GM23338 (cell line): ENCODE data around the gene TNNI3K. TPM values are rescaled to one million over a fixed set of nuclear protein-coding genes. Genes with fewer than 3 reads are reported as not detected.

ENCODE experiments used
- ATAC-seq: fragments of 200-7000 bp; cut with Tn5 transposase; 3 replicates; pipeline ENCODE4 v1.9.1; 2020
- DNase-seq: peaks from one replicate; pipeline ENCODE4 v3.0.0-alpha.2; 2015; ENCODE audit warnings: low spot score
- H2AFZ ChIP-seq: fragments of 200-600 bp; sonication (generic); 2 replicates; pipeline ENCODE4 v1.8.0; 2016; ENCODE audit warnings: antibody characterized with exemption, mild to moderate bottlenecking, moderate library complexity
- H3F3A ChIP-seq: fragments of 200-600 bp; sonication (generic); replicated peaks from 2 replicates; pipeline ENCODE4 v1.8.0; 2017; ENCODE audit warnings: antibody characterized with exemption, mixed run types, low read depth
- H3K27ac ChIP-seq: fragments of 200-600 bp; sonication (generic); 2 replicates; pipeline ENCODE4 v1.6.1; 2016; ENCODE audit warnings: low read depth
- H3K27me3 ChIP-seq: fragments of 200-600 bp; sonication (generic); 2 replicates; pipeline ENCODE4 v1.8.0; 2016; ENCODE audit warnings: mild to moderate bottlenecking, mixed run types, moderate library complexity; ENCODE audit not compliant: insufficient read depth
- H3K36me3 ChIP-seq: fragments of 200-600 bp; sonication (generic); 2 replicates; pipeline ENCODE4 v1.8.0; 2016; ENCODE audit warnings: mild to moderate bottlenecking; ENCODE audit not compliant: insufficient read depth
- H3K4me1 ChIP-seq: fragments of 200-600 bp; sonication (generic); 2 replicates; pipeline ENCODE4 v1.8.0; 2016; ENCODE audit warnings: mild to moderate bottlenecking, moderate library complexity; ENCODE audit not compliant: insufficient read depth
- H3K4me2 ChIP-seq: fragments of 200-600 bp; sonication (generic); 2 replicates; pipeline ENCODE4 v1.7.1; 2017; ENCODE audit warnings: mixed run types
- H3K4me3 ChIP-seq: fragments of 200-600 bp; sonication (generic); 2 replicates; pipeline ENCODE4 v1.6.1; 2016; ENCODE audit warnings: mixed run types
- H3K79me2 ChIP-seq: fragments of 200-600 bp; sonication (generic); replicated peaks from 2 replicates; pipeline ENCODE4 v1.8.0; 2017; ENCODE audit warnings: mild to moderate bottlenecking; ENCODE audit not compliant: insufficient read depth
- H3K9me2 ChIP-seq: fragments of 200-600 bp; sonication (generic); 2 replicates; pipeline ENCODE4 v1.8.0; 2017; ENCODE audit not compliant: insufficient read depth
- H4K20me1 ChIP-seq: fragments of 200-600 bp; sonication (generic); replicated peaks from 2 replicates; pipeline ENCODE4 v1.8.0; 2017; ENCODE audit warnings: mild to moderate bottlenecking; ENCODE audit not compliant: insufficient read depth
- H3K27ac Mint-ChIP-seq: 2 replicates; pipeline ENCODE4 v1.8.0; 2020; ENCODE audit warnings: inconsistent platforms, mild to moderate bottlenecking, moderate library complexity, mixed read lengths
- H3K27me3 Mint-ChIP-seq: 3 replicates; pipeline ENCODE4 v1.8.0; 2022; ENCODE audit warnings: low read depth, mild to moderate bottlenecking, moderate library complexity, mixed read lengths, inconsistent platforms; ENCODE audit not compliant: insufficient read depth, poor library complexity
- H3K36me3 Mint-ChIP-seq: 3 replicates; pipeline ENCODE4 v1.8.0; 2021; ENCODE audit warnings: low read depth, mild to moderate bottlenecking, inconsistent platforms, moderate library complexity, mixed read lengths
- H3K4me1 Mint-ChIP-seq: 3 replicates; pipeline ENCODE4 v1.8.0; 2020; ENCODE audit warnings: mild to moderate bottlenecking, inconsistent platforms, mixed read lengths
- H3K4me3 Mint-ChIP-seq: 3 replicates; pipeline ENCODE4 v1.8.0; 2021; ENCODE audit warnings: moderate library complexity, mild to moderate bottlenecking, inconsistent platforms, mixed read lengths
- H3K9me3 Mint-ChIP-seq: 3 replicates; pipeline ENCODE4 v1.8.0; 2020; ENCODE audit warnings: moderate library complexity, mild to moderate bottlenecking, inconsistent platforms, mixed read lengths
- CREB1 ChIP-seq: fragments of 250-450 bp; sonication (Bioruptor Pico); IDR thresholded peaks from 2 replicates; pipeline ENCODE4 v1.5.0; 2020; ENCODE audit warnings: low read depth, mild to moderate bottlenecking, moderate library complexity
- EZH2 ChIP-seq: fragments of 200-600 bp; sonication (generic); IDR thresholded peaks from one replicate; pipeline ENCODE4 v1.8.0; 2017; ENCODE audit warnings: antibody characterized with exemption, mild to moderate bottlenecking, low read depth; ENCODE audit not compliant: unreplicated experiment
- JUNB ChIP-seq: IDR thresholded peaks from one replicate; pipeline ENCODE4 v1.6.1; 2016; ENCODE audit warnings: antibody characterized with exemption; ENCODE audit not compliant: unreplicated experiment
- NANOG ChIP-seq: IDR thresholded peaks from 2 replicates; pipeline ENCODE4 v1.6.1; 2016; ENCODE audit warnings: antibody characterized with exemption, borderline replicate concordance
- POLR2AphosphoS5 ChIP-seq: IDR thresholded peaks from 2 replicates; pipeline ENCODE4 v1.6.1; 2016; ENCODE audit warnings: antibody characterized with exemption, low read depth
- STAT1 ChIP-seq: IDR thresholded peaks from one replicate; pipeline ENCODE4 v1.6.1; 2016; ENCODE audit warnings: antibody characterized with exemption; ENCODE audit not compliant: unreplicated experiment
- ZNF114 ChIP-seq: fragments of 250-450 bp; sonication (Bioruptor Pico); IDR thresholded peaks from 2 replicates; pipeline ENCODE4 v1.5.0; 2020; ENCODE audit warnings: mild to moderate bottlenecking, moderate library complexity
- polyA plus RNA-seq: library from polyadenylated mRNA; unstranded; fragments of >200 nt; fragmentation: Nextera tagmentation; extraction: Ambion mirVana; gene quantifications from 2 replicates; pipeline ENCODE4 v1.2.1, GENCODE V29; 2016
- total RNA-seq: library from RNA; depleted of rRNA; stranded (reverse); fragments of >200 nt; shearing (Covaris generic); gene quantifications from 2 replicates; pipeline ENCODE4 v1.2.3, GENCODE V29; 2014
- TF ChIP-seq, protein P1 (sequence below), 2 experiments: fragments of 200-600 bp in 1 of 2; sonication (generic) in 1 of 2; conservative IDR thresholded peaks; 2 replicates each; pipeline versions ENCODE4 v1.5.1 to v1.6.1; 2016 to 2017; ENCODE audit warnings: antibody characterized with exemption in 2 of 2, low read depth in 2 of 2, mild to moderate bottlenecking in 2 of 2, moderate library complexity in 1 of 2
- TF ChIP-seq, protein P2 (sequence below): IDR thresholded peaks from one replicate; pipeline ENCODE4 v1.6.1; 2018; ENCODE audit warnings: antibody characterized with exemption; ENCODE audit not compliant: unreplicated experiment
- TF ChIP-seq, protein P3 (sequence below): fragments of 250-450 bp; sonication (Bioruptor Pico); IDR thresholded peaks from 2 replicates; pipeline ENCODE4 v1.5.0; 2020; ENCODE audit warnings: mild to moderate bottlenecking, moderate library complexity

Gene TNNI3K
- total and polyA plus RNA-seq, 2 experiments from 2014 or later, result not detected

DNA sequence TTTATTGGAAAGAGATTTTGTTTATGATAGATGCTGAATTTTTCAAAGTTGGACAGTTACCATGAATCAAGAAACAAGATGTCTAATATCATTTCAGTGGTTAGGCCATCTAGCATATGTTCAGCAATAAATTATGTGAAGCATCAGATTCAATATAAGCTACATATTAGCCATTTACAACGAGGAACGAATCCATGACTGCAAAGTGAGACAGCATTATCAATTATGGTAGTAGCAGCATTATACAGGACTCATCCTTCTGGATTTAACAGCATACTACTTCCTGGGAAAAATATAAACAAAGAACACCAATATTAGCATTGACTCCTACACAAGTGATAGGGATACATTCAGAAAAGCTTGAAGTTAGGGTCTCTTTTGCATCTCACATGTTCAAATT, 218.1 kb downstream of the TNNI3K start (continued):
- TF ChIP-seq, protein P1, sequence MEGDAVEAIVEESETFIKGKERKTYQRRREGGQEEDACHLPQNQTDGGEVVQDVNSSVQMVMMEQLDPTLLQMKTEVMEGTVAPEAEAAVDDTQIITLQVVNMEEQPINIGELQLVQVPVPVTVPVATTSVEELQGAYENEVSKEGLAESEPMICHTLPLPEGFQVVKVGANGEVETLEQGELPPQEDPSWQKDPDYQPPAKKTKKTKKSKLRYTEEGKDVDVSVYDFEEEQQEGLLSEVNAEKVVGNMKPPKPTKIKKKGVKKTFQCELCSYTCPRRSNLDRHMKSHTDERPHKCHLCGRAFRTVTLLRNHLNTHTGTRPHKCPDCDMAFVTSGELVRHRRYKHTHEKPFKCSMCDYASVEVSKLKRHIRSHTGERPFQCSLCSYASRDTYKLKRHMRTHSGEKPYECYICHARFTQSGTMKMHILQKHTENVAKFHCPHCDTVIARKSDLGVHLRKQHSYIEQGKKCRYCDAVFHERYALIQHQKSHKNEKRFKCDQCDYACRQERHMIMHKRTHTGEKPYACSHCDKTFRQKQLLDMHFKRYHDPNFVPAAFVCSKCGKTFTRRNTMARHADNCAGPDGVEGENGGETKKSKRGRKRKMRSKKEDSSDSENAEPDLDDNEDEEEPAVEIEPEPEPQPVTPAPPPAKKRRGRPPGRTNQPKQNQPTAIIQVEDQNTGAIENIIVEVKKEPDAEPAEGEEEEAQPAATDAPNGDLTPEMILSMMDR (conservative IDR thresholded peaks at IDR 0.05; ENCODE audit: low read depth in 2 of 2), result no peak

DNA sequence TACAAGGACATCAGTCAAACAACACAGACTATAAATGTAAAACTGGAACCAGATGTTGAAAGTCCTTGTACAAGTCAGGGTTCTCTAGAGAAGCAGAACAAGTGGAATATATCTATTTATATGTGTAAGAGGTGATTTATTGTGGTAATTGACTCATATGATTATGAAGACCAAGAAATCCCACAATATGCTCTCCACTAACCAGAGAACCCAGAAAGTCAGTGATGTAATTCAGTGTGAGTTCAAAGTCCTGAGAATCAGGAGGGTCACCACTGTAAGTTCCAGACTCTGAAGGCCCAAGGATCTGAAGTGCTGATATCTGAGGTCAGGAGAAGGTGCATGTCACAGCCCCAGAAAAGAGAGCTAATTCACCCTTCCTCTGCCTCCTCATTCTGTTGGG, 220.2 kb downstream of the TNNI3K start:
- Histone ChIP-seq H3K79me2 (no peaks in the 10 kb centered on the region), H3K4me1 (no peaks in the 10 kb centered on the region), H3K4me2 (no peak overlapping the region), H3K27me3 (no peaks in the 10 kb centered on the region), H3K27ac (no peak overlapping the region), H4K20me1 (no peaks in the 10 kb centered on the region), H3K4me3 (no peak overlapping the region), H3K9me2 (no peaks in the 10 kb centered on the region), H3F3A (no peaks in the 10 kb centered on the region), H2AFZ (no peak overlapping the region), H3K36me3 (no peaks in the 10 kb centered on the region)
- Mint-ChIP-seq H3K9me3 (peaks cover 3% of the 10 kb centered on the region; the same call in 1 of the 3 replicates), H3K4me1 (no peaks in the 10 kb centered on the region), H3K27me3 (no peaks in the 10 kb centered on the region), H3K4me3 (no peak overlapping the region), H3K36me3 (no peaks in the 10 kb centered on the region), H3K27ac (no peak overlapping the region)
- ATAC-seq (no peak), DNase-seq (no peak)
- no peak for TF ChIP-seq STAT1
- no peak for TF ChIP-seq POLR2AphosphoS5
- TF ChIP-seq, protein P2, sequence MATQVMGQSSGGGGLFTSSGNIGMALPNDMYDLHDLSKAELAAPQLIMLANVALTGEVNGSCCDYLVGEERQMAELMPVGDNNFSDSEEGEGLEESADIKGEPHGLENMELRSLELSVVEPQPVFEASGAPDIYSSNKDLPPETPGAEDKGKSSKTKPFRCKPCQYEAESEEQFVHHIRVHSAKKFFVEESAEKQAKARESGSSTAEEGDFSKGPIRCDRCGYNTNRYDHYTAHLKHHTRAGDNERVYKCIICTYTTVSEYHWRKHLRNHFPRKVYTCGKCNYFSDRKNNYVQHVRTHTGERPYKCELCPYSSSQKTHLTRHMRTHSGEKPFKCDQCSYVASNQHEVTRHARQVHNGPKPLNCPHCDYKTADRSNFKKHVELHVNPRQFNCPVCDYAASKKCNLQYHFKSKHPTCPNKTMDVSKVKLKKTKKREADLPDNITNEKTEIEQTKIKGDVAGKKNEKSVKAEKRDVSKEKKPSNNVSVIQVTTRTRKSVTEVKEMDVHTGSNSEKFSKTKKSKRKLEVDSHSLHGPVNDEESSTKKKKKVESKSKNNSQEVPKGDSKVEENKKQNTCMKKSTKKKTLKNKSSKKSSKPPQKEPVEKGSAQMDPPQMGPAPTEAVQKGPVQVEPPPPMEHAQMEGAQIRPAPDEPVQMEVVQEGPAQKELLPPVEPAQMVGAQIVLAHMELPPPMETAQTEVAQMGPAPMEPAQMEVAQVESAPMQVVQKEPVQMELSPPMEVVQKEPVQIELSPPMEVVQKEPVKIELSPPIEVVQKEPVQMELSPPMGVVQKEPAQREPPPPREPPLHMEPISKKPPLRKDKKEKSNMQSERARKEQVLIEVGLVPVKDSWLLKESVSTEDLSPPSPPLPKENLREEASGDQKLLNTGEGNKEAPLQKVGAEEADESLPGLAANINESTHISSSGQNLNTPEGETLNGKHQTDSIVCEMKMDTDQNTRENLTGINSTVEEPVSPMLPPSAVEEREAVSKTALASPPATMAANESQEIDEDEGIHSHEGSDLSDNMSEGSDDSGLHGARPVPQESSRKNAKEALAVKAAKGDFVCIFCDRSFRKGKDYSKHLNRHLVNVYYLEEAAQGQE, result no peak
- no peak for TF ChIP-seq EZH2
- no peak for TF ChIP-seq JUNB
- no peak for TF ChIP-seq CREB1 (CRISPR knock-in tag)
- TF ChIP-seq NANOG, result no peak

DNA sequence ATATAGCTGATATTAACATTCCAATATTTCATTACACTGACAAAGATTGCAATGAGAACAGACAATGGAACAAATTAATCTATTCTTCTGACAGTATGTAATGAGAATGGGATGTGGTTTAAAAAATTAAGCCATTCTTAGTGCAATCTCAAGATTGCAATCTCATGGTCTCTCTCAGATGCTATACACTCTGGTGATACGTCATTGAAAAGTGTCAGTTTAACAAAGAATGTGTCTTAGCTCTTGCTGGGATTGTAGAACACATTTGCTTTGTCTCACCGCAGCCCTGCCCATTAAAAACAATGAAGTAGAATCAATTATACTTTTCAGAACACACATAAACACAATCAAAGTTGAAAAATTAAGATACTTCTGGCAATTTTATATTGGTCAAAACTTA, 222.1 kb downstream of the TNNI3K start:
- no peak for DNase-seq
- Histone ChIP-seq H4K20me1 (no peaks in the 10 kb centered on the region), H3K79me2 (no peaks in the 10 kb centered on the region), H3K4me1 (no peaks in the 10 kb centered on the region), H3K27ac (no peak overlapping the region), H3K9me2 (no peaks in the 10 kb centered on the region), H2AFZ (no peak overlapping the region), H3K4me3 (no peak overlapping the region), H3F3A (no peaks in the 10 kb centered on the region), H3K36me3 (no peaks in the 10 kb centered on the region), H3K27me3 (no peaks in the 10 kb centered on the region), H3K4me2 (no peak overlapping the region)
- Mint-ChIP-seq H3K4me1 (no peaks in the 10 kb centered on the region), H3K27ac (no peak overlapping the region), H3K4me3 (no peak overlapping the region), H3K9me3 (no peaks in the 10 kb centered on the region), H3K27me3 (no peaks in the 10 kb centered on the region), H3K36me3 (no peaks in the 10 kb centered on the region)
- no peak for ATAC-seq
- TF ChIP-seq, protein P3, sequence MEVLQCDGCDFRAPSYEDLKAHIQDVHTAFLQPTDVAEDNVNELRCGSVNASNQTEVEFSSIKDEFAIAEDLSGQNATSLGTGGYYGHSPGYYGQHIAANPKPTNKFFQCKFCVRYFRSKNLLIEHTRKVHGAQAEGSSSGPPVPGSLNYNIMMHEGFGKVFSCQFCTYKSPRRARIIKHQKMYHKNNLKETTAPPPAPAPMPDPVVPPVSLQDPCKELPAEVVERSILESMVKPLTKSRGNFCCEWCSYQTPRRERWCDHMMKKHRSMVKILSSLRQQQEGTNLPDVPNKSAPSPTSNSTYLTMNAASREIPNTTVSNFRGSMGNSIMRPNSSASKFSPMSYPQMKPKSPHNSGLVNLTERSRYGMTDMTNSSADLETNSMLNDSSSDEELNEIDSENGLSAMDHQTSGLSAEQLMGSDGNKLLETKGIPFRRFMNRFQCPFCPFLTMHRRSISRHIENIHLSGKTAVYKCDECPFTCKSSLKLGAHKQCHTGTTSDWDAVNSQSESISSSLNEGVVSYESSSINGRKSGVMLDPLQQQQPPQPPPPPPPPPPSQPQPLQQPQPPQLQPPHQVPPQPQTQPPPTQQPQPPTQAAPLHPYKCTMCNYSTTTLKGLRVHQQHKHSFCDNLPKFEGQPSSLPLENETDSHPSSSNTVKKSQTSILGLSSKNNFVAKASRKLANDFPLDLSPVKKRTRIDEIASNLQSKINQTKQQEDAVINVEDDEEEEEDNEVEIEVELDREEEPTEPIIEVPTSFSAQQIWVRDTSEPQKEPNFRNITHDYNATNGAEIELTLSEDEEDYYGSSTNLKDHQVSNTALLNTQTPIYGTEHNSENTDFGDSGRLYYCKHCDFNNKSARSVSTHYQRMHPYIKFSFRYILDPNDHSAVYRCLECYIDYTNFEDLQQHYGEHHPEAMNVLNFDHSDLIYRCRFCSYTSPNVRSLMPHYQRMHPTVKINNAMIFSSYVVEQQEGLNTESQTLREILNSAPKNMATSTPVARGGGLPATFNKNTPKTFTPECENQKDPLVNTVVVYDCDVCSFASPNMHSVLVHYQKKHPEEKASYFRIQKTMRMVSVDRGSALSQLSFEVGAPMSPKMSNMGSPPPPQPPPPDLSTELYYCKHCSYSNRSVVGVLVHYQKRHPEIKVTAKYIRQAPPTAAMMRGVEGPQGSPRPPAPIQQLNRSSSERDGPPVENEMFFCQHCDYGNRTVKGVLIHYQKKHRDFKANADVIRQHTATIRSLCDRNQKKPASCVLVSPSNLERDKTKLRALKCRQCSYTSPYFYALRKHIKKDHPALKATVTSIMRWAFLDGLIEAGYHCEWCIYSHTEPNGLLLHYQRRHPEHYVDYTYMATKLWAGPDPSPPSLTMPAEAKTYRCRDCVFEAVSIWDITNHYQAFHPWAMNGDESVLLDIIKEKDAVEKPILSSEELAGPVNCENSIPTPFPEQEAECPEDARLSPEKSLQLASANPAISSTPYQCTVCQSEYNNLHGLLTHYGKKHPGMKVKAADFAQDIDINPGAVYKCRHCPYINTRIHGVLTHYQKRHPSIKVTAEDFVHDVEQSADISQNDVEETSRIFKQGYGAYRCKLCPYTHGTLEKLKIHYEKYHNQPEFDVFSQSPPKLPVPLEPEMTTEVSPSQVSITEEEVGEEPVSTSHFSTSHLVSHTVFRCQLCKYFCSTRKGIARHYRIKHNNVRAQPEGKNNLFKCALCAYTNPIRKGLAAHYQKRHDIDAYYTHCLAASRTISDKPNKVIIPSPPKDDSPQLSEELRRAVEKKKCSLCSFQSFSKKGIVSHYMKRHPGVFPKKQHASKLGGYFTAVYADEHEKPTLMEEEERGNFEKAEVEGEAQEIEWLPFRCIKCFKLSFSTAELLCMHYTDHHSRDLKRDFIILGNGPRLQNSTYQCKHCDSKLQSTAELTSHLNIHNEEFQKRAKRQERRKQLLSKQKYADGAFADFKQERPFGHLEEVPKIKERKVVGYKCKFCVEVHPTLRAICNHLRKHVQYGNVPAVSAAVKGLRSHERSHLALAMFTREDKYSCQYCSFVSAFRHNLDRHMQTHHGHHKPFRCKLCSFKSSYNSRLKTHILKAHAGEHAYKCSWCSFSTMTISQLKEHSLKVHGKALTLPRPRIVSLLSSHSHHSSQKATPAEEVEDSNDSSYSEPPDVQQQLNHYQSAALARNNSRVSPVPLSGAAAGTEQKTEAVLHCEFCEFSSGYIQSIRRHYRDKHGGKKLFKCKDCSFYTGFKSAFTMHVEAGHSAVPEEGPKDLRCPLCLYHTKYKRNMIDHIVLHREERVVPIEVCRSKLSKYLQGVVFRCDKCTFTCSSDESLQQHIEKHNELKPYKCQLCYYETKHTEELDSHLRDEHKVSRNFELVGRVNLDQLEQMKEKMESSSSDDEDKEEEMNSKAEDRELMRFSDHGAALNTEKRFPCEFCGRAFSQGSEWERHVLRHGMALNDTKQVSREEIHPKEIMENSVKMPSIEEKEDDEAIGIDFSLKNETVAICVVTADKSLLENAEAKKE, result no peak
- TF ChIP-seq STAT1 (no peak), CREB1 (CRISPR knock-in tag) (no peak), JUNB (no peak), ZNF114 (CRISPR knock-in tag) (no peak)
